Astrocyte (in vitro differentiated cells and primary cell): ENCODE results near the gene FTCD. TPM values are rescaled to one million over a fixed set of nuclear protein-coding genes. Genes with fewer than 3 reads are reported as not detected.

Experiments
- DNase-seq: peaks from one replicate; pipeline ENCODE4 v3.0.0-alpha.2; 2010; ENCODE audit warnings: low read depth
- FAIRE-seq: peaks from 2 replicates; lab custom pipeline; 2011; peaks lifted over from hg19 to GRCh38; lab: Jason Lieb, UNC
- H2AFZ ChIP-seq: 2 replicates; pipeline ENCODE4 v1.6.0; 2012; ENCODE audit warnings: low read depth, low read length, inconsistent platforms
- H3K27ac ChIP-seq: 2 replicates; pipeline ENCODE4 v1.5.1; 2011; ENCODE audit warnings: low read depth, low read length, inconsistent platforms
- H3K27me3 ChIP-seq: 2 replicates; pipeline ENCODE4 v1.6.0; 2011; ENCODE audit warnings: low read length, inconsistent platforms; ENCODE audit not compliant: insufficient read depth
- H3K36me3 ChIP-seq: 2 replicates; pipeline ENCODE4 v1.5.1; 2011; ENCODE audit warnings: low read length, inconsistent platforms; ENCODE audit not compliant: insufficient read depth
- H3K4me1 ChIP-seq: 2 replicates; pipeline ENCODE4 v1.5.1; 2011; ENCODE audit warnings: low read length, inconsistent platforms; ENCODE audit not compliant: insufficient read depth
- H3K4me2 ChIP-seq: 2 replicates; pipeline ENCODE4 v1.6.0; 2012; ENCODE audit warnings: low read length, inconsistent platforms
- H3K4me3 ChIP-seq: 2 replicates; pipeline ENCODE4 v1.5.1; 2011; ENCODE audit warnings: low read depth, mild to moderate bottlenecking, low read length, inconsistent platforms; ENCODE audit not compliant: insufficient read depth
- H3K79me2 ChIP-seq: 2 replicates; pipeline ENCODE4 v1.6.0; 2012; ENCODE audit warnings: mild to moderate bottlenecking, low read length, inconsistent platforms; ENCODE audit not compliant: insufficient read depth
- H3K9ac ChIP-seq: 2 replicates; pipeline ENCODE4 v1.6.0; 2012; ENCODE audit warnings: mild to moderate bottlenecking, low read length, inconsistent platforms
- H3K9me3 ChIP-seq: 2 replicates; pipeline ENCODE4 v1.5.1; 2012; ENCODE audit warnings: low read depth, mild to moderate bottlenecking, low read length, inconsistent platforms; ENCODE audit not compliant: insufficient read depth
- H4K20me1 ChIP-seq: 2 replicates; pipeline ENCODE4 v1.6.0; 2012; ENCODE audit warnings: low read length, inconsistent platforms; ENCODE audit not compliant: insufficient read depth
- H3K27ac Mint-ChIP-seq: one replicate; pipeline ENCODE4 v1.8.0; 2021; ENCODE audit warnings: mild to moderate bottlenecking, mixed read lengths; ENCODE audit not compliant: unreplicated experiment
- H3K27me3 Mint-ChIP-seq: one replicate; pipeline ENCODE4 v1.8.0; 2021; ENCODE audit warnings: low read depth, mixed read lengths; ENCODE audit not compliant: unreplicated experiment
- H3K36me3 Mint-ChIP-seq: one replicate; pipeline ENCODE4 v1.8.0; 2021; ENCODE audit warnings: low read depth, mixed read lengths; ENCODE audit not compliant: unreplicated experiment
- H3K4me1 Mint-ChIP-seq: one replicate; pipeline ENCODE4 v1.8.0; 2021; ENCODE audit warnings: low read depth, mixed read lengths; ENCODE audit not compliant: unreplicated experiment
- H3K4me3 Mint-ChIP-seq: one replicate; pipeline ENCODE4 v1.8.0; 2021; ENCODE audit warnings: mild to moderate bottlenecking, moderate library complexity, mixed read lengths; ENCODE audit not compliant: unreplicated experiment
- H3K9me3 Mint-ChIP-seq: one replicate; pipeline ENCODE4 v1.8.0; 2021; ENCODE audit warnings: mild to moderate bottlenecking, mixed read lengths; ENCODE audit not compliant: unreplicated experiment
- EZH2 ChIP-seq: IDR thresholded peaks from 2 replicates; pipeline ENCODE4 v1.6.1; 2012; ENCODE audit warnings: mild to moderate bottlenecking, low read length, inconsistent platforms; ENCODE audit not compliant: insufficient read depth
- total RNA-seq: library from RNA; stranded (reverse); gene quantifications from 2 replicates; pipeline ENCODE4 v1.2.1, GENCODE V29; 2021
- TF ChIP-seq, protein P1 (sequence below): IDR thresholded peaks from 2 replicates; pipeline ENCODE4 v1.5.1; 2011; ENCODE audit warnings: low read depth, mild to moderate bottlenecking, inconsistent platforms, low read length, moderate library complexity; ENCODE audit not compliant: insufficient read depth

FTCD gene
- total RNA-seq, 1 donor from 2014 or later, result 1.9 TPM

DNA sequence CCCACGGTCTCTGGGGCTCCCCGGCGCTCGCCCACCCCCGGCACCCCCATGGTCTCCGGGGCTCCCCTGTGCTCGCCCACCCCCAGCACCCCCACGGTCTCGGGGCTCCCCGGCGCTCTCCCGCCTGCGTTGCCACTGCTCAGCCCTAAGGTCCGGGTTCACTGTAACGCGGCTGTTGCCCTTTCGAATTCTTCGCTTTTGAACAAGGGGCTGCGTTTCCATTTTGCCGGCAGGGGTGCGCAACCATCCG lies 5.2 kb upstream of the FTCD start:
- Mint-ChIP-seq H3K36me3 (peaks cover 13% of the 10 kb centered on the region), H3K4me1 (no peaks in the 10 kb centered on the region), H3K9me3 (peaks cover 4% of the 10 kb centered on the region), H3K4me3 (no peak overlapping the region), H3K27me3 (no peaks in the 10 kb centered on the region), H3K27ac (no peak overlapping the region)
- H3K36me3 ChIP-seq, result no peaks in the 10 kb centered on the region
- no peak overlapping the region for H2AFZ ChIP-seq
- H3K9me3 ChIP-seq, result no peaks in the 10 kb centered on the region
- no peak overlapping the region for H3K27ac ChIP-seq
- TF ChIP-seq, protein P1, sequence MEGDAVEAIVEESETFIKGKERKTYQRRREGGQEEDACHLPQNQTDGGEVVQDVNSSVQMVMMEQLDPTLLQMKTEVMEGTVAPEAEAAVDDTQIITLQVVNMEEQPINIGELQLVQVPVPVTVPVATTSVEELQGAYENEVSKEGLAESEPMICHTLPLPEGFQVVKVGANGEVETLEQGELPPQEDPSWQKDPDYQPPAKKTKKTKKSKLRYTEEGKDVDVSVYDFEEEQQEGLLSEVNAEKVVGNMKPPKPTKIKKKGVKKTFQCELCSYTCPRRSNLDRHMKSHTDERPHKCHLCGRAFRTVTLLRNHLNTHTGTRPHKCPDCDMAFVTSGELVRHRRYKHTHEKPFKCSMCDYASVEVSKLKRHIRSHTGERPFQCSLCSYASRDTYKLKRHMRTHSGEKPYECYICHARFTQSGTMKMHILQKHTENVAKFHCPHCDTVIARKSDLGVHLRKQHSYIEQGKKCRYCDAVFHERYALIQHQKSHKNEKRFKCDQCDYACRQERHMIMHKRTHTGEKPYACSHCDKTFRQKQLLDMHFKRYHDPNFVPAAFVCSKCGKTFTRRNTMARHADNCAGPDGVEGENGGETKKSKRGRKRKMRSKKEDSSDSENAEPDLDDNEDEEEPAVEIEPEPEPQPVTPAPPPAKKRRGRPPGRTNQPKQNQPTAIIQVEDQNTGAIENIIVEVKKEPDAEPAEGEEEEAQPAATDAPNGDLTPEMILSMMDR, result no peak
- no peak for TF ChIP-seq EZH2
- H3K27me3 ChIP-seq, result peaks cover 8% of the 10 kb centered on the region
- no peaks in the 10 kb centered on the region for H3K4me1 ChIP-seq
- DNase-seq, result no peak
- H3K9ac ChIP-seq, result no peak overlapping the region
- no peak overlapping the region for H3K4me3 ChIP-seq
- H4K20me1 ChIP-seq, result no peaks in the 10 kb centered on the region
- FAIRE-seq, result no peak
- H3K79me2 ChIP-seq, result no peaks in the 10 kb centered on the region
- H3K4me2 ChIP-seq, result no peak overlapping the region

DNA sequence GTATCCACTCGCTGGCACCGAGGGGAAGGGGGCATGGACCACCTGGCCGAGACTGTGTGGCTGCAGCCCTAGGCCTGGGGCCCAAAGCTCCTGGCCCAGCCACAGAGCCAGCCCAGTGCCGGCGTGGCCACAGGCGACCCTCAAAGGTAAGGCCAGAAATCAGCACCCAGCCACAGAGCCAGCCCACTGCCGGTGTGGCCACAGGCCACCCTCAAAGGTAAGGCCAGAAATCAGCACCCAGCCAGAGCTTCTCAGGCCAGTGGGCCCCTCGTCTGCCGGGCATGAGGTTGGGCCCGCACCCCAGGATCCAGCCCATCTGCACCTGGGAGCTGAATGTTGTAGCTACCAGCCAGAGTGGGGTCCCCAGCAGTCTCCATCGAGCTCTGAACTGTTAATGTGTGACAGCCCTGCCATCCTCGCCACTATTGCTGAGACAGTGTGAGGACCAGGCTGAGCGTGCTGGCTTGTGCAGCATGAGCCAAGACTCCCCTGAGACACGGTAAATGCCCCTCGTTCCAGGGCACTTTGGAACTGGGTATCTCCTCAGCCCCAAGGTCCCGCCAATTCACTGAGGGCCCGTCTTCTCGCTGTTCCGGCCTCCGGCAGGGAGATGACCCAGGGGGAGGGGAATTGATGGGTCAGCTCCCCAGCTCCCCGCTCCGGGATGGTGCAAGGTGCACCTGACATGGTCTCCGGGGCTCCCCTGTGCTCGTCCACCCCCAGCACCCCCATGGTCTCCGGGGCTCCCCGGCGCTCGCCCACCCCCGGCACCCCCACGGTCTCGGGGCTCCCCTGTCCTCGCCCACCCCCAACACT lies 4.7 kb upstream of the FTCD start:
- H3K4me1 Mint-ChIP-seq, result no peaks in the 10 kb centered on the region
- TF ChIP-seq, protein P1, result no peak
- no peak for TF ChIP-seq EZH2
- H3K9me3 Mint-ChIP-seq, result peaks cover 3% of the 10 kb centered on the region
- Histone ChIP-seq H3K27me3 (peaks cover 8% of the 10 kb centered on the region), H4K20me1 (no peaks in the 10 kb centered on the region), H3K36me3 (no peaks in the 10 kb centered on the region), H3K4me2 (no peak overlapping the region), H3K9me3 (no peaks in the 10 kb centered on the region), H3K4me1 (no peaks in the 10 kb centered on the region), H3K4me3 (no peak overlapping the region), H3K27ac (no peak overlapping the region), H3K9ac (no peak overlapping the region), H2AFZ (no peak overlapping the region), H3K79me2 (no peaks in the 10 kb centered on the region)
- DNase-seq, result no peak
- H3K27ac Mint-ChIP-seq, result no peak overlapping the region
- no peaks in the 10 kb centered on the region for H3K27me3 Mint-ChIP-seq
- no peak overlapping the region for H3K4me3 Mint-ChIP-seq
- FAIRE-seq, result no peak
- H3K36me3 Mint-ChIP-seq, result peaks cover 11% of the 10 kb centered on the region

DNA sequence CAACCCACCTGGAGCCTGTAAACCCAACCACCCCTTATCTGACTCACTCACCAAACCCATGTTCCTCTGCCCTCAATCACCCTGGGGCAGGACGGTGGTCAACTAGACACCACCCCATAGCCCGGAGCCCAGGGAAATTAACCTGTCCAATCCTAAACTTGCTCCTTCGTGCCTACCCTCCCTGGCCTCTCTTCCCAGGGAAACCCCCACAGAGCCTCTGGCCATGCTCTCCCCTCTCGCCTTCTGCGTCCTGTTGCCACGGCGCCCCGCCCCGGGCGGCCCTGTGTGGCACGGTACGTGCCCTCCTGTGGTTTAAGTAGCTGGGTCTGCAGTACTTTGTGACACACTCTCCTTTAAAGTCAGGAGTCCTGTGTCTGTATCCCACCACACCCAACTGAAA lies 4.0 kb upstream of the FTCD start:
- FAIRE-seq (no peak), DNase-seq (no peak)
- Histone ChIP-seq H3K4me3 (no peak overlapping the region), H3K79me2 (no peaks in the 10 kb centered on the region), H3K4me1 (no peaks in the 10 kb centered on the region), H3K27me3 (peaks cover 8% of the 10 kb centered on the region), H3K36me3 (no peaks in the 10 kb centered on the region), H3K27ac (no peak overlapping the region), H4K20me1 (no peaks in the 10 kb centered on the region), H2AFZ (no peak overlapping the region), H3K4me2 (no peak overlapping the region), H3K9me3 (no peaks in the 10 kb centered on the region), H3K9ac (no peak overlapping the region)
- TF ChIP-seq EZH2, result no peak
- TF ChIP-seq, protein P1, result no peak
- Mint-ChIP-seq H3K27me3 (no peaks in the 10 kb centered on the region), H3K36me3 (peaks cover 11% of the 10 kb centered on the region), H3K4me3 (no peak overlapping the region), H3K9me3 (peaks cover 3% of the 10 kb centered on the region), H3K27ac (peak overlapping the region; percentile 18), H3K4me1 (no peaks in the 10 kb centered on the region)
